ENCODE measurements around the gene CDH2. TPM values are rescaled to one million over a fixed set of nuclear protein-coding genes. Genes with fewer than 3 reads are reported as not detected.

CDH2 gene
- total RNA-seq, 1 experiment from 2014 or later: 14.6 TPM

DNA sequence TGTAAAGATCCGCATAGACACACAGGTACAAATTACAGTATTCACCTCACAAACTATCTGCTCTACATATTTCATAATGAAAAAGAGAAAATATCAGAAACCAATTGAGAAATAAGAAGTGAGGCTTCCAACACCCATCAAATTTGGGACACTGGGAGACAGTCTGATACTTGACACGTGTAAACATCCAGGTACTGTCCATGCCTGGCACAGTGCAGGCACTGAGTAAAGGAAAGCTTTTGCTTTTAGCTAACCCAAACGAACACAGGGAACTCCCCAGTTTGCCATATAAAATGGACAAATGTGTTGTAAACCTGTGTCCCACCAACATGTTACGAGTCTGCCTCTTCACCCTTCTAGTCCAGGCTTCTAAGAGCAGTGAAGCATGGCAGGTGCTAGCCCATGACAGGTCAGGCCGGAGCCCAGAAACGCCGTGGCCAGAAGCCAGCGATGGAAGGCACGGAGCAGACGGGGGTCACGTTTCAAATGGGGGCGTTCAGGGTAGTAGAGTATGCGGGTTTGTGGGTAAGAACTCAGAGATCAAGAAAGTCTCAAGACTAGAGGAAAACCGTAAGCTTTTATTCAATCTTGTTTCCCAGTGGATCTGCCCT lies 27.0 kb downstream of the CDH2 start:
- POLR2A ChIA-PET: no interaction called here
- no TSS peak for BruUV-seq (replicated peaks)
- H3K36me3 Mint-ChIP-seq (ENCODE audit: insufficient read depth, unreplicated experiment): no peaks in the 10 kb centered on the region
- CTCF ChIA-PET: no interaction called here
- no peaks in the 10 kb centered on the region for H3K4me1 Mint-ChIP-seq (ENCODE audit: insufficient read depth, unreplicated experiment)
- intact Hi-C loops (cut with micrococcal nuclease): no loop called here
- no peak for DNase-seq (ENCODE audit: unreplicated experiment)
- H3K27me3 Mint-ChIP-seq (ENCODE audit: insufficient read depth, unreplicated experiment): no peaks in the 10 kb centered on the region
- TF ChIP-seq, protein P1, sequence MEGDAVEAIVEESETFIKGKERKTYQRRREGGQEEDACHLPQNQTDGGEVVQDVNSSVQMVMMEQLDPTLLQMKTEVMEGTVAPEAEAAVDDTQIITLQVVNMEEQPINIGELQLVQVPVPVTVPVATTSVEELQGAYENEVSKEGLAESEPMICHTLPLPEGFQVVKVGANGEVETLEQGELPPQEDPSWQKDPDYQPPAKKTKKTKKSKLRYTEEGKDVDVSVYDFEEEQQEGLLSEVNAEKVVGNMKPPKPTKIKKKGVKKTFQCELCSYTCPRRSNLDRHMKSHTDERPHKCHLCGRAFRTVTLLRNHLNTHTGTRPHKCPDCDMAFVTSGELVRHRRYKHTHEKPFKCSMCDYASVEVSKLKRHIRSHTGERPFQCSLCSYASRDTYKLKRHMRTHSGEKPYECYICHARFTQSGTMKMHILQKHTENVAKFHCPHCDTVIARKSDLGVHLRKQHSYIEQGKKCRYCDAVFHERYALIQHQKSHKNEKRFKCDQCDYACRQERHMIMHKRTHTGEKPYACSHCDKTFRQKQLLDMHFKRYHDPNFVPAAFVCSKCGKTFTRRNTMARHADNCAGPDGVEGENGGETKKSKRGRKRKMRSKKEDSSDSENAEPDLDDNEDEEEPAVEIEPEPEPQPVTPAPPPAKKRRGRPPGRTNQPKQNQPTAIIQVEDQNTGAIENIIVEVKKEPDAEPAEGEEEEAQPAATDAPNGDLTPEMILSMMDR (IDR thresholded peaks at IDR 0.05; ENCODE audit: unreplicated experiment): no peak
- H3K9me3 Mint-ChIP-seq (ENCODE audit: unreplicated experiment): no peaks in the 10 kb centered on the region
- no peak overlapping the region for H3K4me3 Mint-ChIP-seq (ENCODE audit: unreplicated experiment)
- H3K27ac Mint-ChIP-seq (ENCODE audit: low read depth, unreplicated experiment): no peak overlapping the region

DNA sequence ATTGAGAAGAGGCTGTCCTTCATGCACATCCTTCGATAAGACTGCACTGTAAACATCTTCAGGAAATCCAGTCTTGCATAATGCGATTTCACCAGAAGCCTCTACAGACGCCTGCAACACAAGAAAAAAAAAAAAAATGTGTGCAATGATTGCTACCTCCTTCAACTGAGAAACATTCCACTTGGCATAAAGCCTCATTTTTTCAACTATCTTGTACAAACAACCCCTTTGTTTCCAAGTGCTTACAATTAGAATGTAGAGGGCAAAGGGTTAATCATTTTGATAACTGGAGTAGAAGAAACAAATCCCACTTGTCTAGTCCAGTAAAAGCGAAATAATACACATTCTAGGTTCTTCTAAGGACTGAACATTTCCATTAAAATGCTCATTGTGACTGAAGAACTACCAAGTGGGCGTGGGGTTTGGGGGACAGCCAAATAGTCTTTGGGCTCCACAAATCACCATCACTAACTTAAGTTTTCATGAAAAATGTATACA lies 29.2 kb downstream of the CDH2 start:
- Mint-ChIP-seq H3K9me3 (ENCODE audit: unreplicated experiment) (no peaks in the 10 kb centered on the region), H3K27me3 (ENCODE audit: insufficient read depth, unreplicated experiment) (no peaks in the 10 kb centered on the region), H3K4me3 (ENCODE audit: unreplicated experiment) (no peak overlapping the region), H3K4me1 (ENCODE audit: insufficient read depth, unreplicated experiment) (no peaks in the 10 kb centered on the region), H3K27ac (ENCODE audit: low read depth, unreplicated experiment) (no peak overlapping the region), H3K36me3 (ENCODE audit: insufficient read depth, unreplicated experiment) (no peaks in the 10 kb centered on the region)
- DNase-seq (ENCODE audit: unreplicated experiment): peak; percentile 66
- ChIA-PET CTCF (interaction anchor here (1.4 kb wide), 1 partner anchor 13 kb away, joined by 4 read pairs; no protein-coding TSS in a partner anchor), POLR2A (interaction anchor here (0.8 kb wide), 1 partner anchor 16 kb away, joined by 3 read pairs; no protein-coding TSS in a partner anchor)
- intact Hi-C loops (cut with micrococcal nuclease): no loop called here
- BruUV-seq (replicated peaks): no TSS peak
- TF ChIP-seq, protein P1 (IDR thresholded peaks at IDR 0.05; ENCODE audit: unreplicated experiment): no peak

- ChIA-PET POLR2A (no interaction called here), CTCF (no interaction called here)
- BruUV-seq (replicated peaks): no TSS peak
- no peak overlapping the region for H3K4me3 Mint-ChIP-seq (ENCODE audit: unreplicated experiment)
- no peak for DNase-seq (ENCODE audit: unreplicated experiment)
- H3K27me3 Mint-ChIP-seq (ENCODE audit: insufficient read depth, unreplicated experiment): no peaks in the 10 kb centered on the region
- intact Hi-C loops (cut with micrococcal nuclease): no loop called here
- no peaks in the 10 kb centered on the region for H3K4me1 Mint-ChIP-seq (ENCODE audit: insufficient read depth, unreplicated experiment)
- peaks cover 8% of the 10 kb centered on the region for H3K9me3 Mint-ChIP-seq (ENCODE audit: unreplicated experiment)
- TF ChIP-seq, protein P1 (IDR thresholded peaks at IDR 0.05; ENCODE audit: unreplicated experiment): no peak
- no peak overlapping the region for H3K27ac Mint-ChIP-seq (ENCODE audit: low read depth, unreplicated experiment)
- H3K36me3 Mint-ChIP-seq (ENCODE audit: insufficient read depth, unreplicated experiment): no peaks in the 10 kb centered on the region
Measured at GRCh38 chr18:28143725-28144124, 33.2 kb downstream of the CDH2 start.

DNA sequence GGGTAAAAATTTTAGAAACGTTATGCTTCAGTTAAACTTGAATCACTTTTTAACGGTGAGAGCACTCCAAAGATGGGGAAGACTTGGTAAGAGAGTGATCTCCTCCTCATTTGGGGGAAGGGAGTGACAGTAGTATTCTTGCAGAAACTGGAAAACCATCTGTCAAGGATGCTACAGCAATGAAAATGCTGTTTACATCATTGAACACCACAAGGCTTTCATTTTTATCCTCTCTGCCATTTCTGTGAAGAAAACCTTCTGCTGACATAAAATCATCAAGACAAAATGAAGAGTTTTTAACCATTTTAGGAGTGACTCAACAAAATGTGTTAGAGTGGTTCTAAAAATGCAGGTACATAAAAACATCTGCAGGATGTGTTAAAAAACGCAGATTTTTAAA lies 38.1 kb downstream of the CDH2 start:
- H3K27me3 Mint-ChIP-seq (ENCODE audit: insufficient read depth, unreplicated experiment): no peaks in the 10 kb centered on the region
- no peak overlapping the region for H3K4me3 Mint-ChIP-seq (ENCODE audit: unreplicated experiment)
- no peaks in the 10 kb centered on the region for H3K36me3 Mint-ChIP-seq (ENCODE audit: insufficient read depth, unreplicated experiment)
- no peak for DNase-seq (ENCODE audit: unreplicated experiment)
- TF ChIP-seq, protein P1 (IDR thresholded peaks at IDR 0.05; ENCODE audit: unreplicated experiment): no peak
- no peaks in the 10 kb centered on the region for H3K4me1 Mint-ChIP-seq (ENCODE audit: insufficient read depth, unreplicated experiment)
- no TSS peak for BruUV-seq (replicated peaks)
- no peak overlapping the region for H3K27ac Mint-ChIP-seq (ENCODE audit: low read depth, unreplicated experiment)
- intact Hi-C loops (cut with micrococcal nuclease): no loop called here
- H3K9me3 Mint-ChIP-seq (ENCODE audit: unreplicated experiment): peaks cover 8% of the 10 kb centered on the region
- CTCF ChIA-PET: interaction anchor here (0.7 kb wide), 1 partner anchor 453 kb away, joined by 3 read pairs; no protein-coding TSS in a partner anchor
- POLR2A ChIA-PET: no interaction called here

All from MCF 10A (cell line).